ENCODE measurements around the gene PLA2G4A. TPM values are rescaled to one million over a fixed set of nuclear protein-coding genes. Genes with fewer than 3 reads are reported as not detected.
"Not testable (repeated sequence)": the region's sequence is repeated elsewhere in the genome, so short reads cannot be mapped to it uniquely, and the experiment has no call there.

The PLA2G4A gene
- polyA plus RNA-seq, 4 donors = 6.6 to 10.1 (median 9.0) TPM

DNA sequence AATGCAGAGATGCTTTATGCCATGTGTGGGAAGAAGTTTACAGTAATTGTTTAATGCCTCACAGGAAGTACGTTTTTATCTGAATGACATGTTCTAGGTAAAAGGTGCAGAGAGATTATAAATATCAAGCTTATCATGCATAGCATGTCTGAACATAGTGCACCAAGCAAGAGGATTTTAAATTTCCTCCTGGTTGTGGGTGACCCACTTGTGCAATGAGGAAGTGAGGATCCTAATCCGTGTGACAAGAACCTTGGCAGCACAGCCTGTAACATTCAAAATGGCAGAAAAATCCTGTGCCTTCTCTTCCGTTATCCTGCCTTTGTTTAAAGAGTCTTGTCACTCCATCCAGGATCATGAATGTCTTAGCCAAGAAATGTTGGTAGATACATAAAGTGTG, 75.6 kb downstream of the PLA2G4A start:
- DNase-seq (ENCODE audit: low read depth in 4 of 4, low spot score in 2 of 4) = no peak

DNA sequence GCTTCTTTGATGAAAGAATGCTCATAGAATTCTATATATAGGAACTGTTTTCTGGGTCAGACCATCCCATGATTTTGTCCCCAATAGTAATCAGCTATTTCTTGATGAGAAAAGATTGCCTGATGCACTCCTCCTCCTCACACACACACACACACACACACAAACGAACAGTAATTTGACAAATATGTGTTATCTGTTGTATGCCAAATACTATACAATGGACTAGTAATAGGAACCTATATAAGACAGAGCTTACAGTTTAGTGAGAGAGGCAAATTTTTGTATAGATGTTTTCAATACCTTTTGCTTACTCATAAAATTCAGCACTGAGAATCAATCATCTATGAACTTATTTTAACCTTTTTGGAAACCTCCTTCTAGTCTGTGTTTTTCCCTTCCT, 76.8 kb downstream of the PLA2G4A start:
- DNase-seq (ENCODE audit: low read depth in 4 of 4, low spot score in 2 of 4) = no peak

DNA sequence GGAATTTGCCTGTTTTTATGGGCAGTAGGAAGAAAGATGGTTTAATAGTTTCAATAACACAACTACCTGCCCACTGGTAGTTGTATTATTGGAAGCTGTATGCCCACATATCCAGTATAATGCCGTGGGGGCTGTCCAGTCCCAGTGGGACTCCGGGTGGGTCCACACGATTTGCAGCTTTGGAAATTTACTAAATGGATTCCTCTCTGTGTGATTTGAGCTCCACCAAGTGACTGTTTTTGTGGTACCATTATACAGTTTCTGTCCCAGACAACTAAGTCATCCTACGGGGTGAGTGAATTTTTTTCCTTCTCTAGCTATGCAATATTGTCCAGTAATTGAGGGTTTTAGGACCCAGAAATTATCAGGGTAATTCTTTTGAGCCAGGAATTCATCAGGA, 86.8 kb downstream of the PLA2G4A start:
- DNase-seq (ENCODE audit: low read depth in 4 of 4, low spot score in 2 of 4) = no peak

DNA sequence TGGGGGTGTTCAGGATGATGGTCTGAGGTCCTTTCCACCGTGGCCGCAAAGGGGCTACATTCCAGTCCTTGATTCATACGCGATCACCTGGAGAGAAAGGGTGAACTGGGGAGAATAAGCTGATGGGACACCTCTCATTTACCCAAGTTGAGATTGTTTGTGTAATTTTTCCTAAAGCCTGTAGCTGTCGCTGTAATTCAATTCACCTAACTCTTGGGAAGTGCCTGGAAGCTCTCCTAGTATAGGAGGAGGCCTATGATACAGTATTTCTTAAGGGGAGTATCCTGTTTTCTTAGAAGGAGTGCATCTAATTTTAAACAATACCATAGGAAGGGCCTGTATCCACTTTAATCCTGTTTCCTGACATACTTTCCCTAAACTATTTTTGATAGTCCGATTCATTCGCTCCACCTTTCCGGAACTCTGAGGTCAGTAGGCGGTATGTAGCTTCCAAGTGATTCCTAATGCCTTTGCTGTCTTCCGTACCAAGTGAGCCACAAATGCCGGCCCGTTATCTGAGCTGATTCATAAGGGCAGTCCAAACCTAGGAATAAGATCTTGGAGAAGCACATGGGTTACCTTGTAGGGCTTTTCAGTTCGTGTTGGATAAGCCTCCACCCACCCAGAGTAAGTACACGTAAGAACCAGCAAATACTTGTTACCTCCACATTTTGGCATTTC, 88.5 kb downstream of the PLA2G4A start:
- DNase-seq (ENCODE audit: low read depth in 4 of 4, low spot score in 2 of 4) = not testable (repeated sequence)

DNA sequence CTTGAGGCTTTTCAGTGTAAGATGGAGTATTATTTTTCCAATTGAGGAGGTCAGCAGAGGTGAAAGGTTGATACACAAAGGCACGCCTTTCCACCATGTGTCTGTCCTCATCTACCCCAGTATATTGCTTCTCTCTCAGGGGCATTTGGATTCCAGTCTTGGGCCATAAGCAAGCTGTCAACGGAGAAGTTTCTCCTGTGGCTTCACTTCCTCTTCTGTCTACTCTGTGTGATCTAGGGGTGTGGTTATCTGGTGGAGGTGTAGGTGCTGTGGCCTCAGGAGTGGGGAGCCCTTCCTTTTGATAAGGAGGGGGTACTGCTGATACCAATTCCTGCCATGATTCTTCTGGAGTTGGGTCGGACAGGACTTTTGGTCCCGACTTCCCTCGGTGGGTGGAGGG, 92.6 kb downstream of the PLA2G4A start:
- DNase-seq (ENCODE audit: low read depth in 4 of 4, low spot score in 2 of 4) = not testable (repeated sequence)

DNA sequence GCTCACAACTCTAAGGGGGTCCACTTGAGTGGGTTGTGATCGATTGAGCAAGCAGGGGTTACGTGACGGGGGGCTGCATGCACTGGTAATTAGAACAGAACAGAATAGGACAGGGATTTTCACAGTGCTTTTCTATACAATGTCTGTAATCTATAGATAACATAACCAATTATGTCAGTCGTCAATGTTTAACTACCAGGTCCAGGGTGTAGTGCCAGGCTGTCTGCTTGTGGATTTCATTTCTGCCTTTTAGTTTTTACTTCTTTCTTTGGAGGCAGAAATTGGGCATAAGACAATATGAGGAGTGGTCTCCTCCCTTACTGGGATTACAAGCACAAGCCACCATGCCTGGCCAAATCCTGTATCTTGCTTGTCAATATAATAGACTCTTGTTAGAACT, 94.1 kb downstream of the PLA2G4A start:
- DNase-seq (ENCODE audit: low read depth in 4 of 4, low spot score in 2 of 4) = not testable (repeated sequence)

DNA sequence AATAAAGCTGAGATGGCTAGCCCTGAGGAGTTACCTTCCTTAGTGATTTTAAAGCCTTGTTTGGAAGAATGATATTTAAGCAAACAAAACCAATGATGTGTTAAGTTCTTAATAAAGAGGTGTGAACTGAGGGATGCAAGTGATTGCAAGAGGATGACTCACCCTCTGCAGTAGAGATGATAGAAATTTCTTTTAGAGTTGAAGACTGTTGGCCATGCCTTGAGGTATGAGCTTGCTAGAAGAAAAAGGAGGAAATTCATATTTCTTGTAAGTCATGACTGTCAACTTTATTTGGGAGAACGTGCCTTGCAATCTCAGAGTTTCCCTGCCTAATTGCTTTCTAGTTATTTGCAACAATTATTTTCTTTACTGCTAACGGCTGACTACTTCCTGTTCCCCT, 94.7 kb downstream of the PLA2G4A start:
- no peak for DNase-seq (ENCODE audit: low read depth in 4 of 4, low spot score in 2 of 4)

DNA sequence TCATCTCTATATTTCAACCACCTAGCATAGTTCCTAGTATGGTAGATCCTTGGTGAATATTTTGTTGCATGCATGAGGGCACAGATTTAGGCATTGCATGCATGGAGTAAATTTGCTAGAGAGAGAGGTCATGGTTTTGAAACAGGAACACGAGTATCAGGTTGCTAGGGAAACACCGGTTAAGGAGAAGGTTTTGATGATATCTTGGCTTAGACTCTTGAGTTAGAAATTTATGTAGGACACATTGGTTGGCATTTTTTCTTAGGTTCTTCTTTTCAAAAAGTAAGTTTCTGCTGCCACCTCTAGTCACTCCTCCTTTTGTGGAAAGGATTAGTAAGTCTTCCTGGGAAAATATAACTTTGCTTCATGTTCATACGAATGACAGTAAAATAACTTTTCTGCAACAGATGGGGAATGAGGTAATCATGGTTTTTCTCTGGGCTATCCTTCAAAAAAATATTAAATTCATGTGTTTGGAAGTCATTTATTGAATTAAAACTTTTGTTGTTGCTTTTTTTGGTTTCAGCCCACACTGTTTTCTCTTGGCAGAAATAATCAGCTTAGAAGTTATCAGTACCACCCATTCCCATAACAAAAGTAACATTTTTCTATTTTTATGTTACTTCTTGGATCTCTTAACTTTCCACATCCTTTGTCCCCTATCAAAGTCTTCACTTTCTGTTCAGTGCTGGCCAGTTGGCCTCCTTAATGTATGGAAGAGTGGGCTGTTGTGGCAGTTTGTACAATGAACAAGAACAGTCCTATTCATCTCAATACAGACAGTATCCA, 97.3 kb downstream of the PLA2G4A start:
- no peak for DNase-seq (ENCODE audit: low read depth in 4 of 4, low spot score in 2 of 4)

DNA sequence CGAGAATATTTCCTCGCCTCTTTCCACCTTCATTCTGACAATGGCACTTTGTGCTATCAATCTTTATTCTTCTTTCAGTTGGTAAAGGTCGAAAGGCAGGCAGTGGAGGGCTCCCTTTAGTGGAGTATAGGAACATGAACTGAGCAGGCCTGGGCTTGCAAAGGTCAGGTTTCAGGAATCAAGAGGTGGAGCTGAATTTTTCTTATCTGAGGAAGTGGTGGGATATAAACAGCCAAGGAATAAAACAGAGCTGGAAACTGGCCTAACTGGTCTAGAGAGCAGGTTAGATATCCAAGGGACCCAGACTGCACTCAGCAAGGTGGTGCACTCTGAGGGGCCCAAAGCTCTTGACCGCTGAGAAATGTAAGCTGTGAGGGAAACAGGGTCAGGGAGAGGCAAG, 99.1 kb downstream of the PLA2G4A start:
- no peak for DNase-seq (ENCODE audit: low read depth in 4 of 4, low spot score in 2 of 4)

DNA sequence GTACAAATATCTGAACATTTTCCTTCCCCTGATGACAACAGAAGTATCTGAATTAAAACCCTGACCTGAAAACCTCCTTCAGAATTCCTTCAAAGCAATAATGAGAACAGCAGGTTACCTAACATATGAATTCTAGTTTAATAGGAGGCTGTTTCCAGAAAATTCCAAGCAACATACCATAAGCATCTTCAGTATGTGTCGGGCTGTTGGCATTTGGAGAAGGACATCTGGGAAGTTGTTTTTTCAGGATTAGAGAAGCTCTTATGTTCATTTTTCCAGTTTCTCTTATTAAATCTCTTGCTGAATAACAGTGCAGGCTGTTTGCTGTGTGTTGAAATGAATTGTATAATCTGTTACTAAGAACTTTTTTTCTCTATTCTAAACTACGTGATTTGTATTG, 101.5 kb downstream of the PLA2G4A start:
- DNase-seq (ENCODE audit: low read depth in 4 of 4, low spot score in 2 of 4) = no peak

DNA sequence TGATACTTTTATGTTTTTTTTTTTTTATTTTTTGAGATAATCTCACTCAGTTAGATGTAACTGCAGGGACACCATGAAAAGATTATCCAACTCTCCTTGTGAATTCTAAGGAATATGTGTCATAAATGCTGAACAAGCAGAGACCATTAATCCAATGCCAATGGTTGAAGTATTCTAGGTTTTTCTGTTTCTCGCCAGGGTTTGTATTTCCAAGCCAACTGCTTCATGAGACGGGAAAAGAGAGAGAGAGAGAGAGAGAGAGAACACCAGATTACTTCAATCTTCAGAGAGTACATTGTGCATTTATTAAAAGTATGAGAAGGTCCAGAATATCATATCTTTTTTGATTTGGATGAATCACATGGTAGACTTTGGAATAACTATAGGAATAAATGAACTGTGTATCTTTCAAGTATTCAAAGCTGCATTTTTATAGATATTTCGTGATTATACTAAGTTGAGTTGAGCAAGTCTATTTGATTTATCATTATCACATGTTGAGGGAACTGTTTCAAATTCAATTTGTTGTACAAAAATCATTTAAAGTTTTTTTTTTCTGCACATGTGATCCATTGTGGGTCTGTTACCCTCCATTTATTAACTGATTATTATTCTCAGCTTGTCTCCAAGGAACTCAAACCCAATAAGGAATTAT, 108.4 kb downstream of the PLA2G4A start:
- no peak for DNase-seq (ENCODE audit: low read depth in 4 of 4, low spot score in 2 of 4)

DNA sequence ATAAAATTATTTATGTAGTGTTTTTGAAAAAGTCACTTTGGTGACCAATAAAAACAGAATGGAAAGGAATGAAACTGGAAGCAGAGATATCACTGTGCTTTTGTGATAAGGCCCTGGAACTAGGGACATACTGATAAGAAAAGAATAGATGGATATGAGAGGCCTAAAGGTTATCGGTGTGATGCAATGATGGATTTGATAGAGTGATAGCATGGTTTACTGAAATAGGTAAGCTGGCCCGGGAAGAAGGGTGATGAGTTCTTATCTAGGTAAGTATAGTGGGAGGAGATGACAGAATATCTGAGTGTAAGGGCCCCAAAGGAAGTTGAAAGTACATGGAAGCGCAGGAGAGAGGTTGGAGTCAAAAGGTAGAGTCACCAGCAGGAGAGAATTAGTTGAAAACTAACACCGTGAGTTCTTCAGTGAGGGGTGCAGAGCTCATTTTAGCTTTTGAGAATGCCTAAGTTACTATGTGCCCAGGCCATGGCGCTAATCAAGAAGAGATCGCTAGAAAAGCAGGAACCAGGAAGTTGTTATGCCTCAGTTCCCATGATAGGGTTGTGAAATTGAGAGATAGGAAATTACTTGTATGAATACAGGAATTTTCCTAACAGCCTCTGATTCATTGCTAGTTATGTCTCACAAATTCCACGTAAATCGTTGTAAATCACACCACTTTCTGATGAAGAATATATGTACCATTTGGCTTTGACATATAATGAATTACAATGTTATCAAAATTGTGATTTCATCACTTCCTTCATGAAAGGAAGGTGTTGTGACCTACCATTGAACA, 115.3 kb downstream of the PLA2G4A start:
- no peak for DNase-seq (ENCODE audit: low read depth in 4 of 4, low spot score in 2 of 4)

DNA sequence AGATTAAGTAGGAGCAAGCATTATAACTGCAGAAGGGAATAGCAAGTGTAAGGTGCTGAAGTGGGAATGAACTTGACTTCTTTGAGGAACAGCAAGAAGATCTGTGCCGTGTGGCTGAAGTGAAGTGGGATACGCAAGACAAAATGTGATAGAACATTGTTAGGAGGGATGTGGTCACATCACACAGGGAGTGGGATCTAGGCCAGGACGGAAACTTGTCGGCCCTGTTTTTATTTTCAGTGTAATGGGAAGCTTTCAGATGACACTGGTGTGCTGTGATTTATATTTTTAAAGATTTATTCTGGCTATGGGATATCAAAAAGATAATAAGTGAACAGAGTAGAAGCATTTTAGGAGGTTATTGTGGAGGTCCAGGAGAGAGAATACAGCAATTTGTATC, 116.4 kb downstream of the PLA2G4A start:
- DNase-seq (ENCODE audit: low read depth in 4 of 4, low spot score in 2 of 4) = no peak

DNA sequence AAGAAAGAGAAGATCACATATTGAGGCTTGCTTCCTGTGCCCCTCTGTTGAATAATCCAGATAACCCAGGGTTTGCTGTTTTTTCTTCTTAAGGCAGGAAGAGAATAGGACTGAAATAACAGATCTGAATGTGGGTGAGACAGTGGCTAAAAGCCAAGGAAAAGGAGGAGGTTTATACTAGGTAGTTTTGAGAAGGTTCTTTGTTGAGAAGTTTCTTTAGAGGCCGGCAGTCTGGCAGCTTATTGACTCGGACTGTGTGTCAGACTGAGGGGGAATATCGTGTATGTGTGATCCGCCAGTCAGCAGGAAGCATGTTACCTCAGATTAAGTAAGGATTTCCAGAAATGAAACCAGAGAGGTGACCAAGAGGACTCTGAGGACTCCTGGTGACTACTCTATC, 119.8 kb downstream of the PLA2G4A start:
- DNase-seq (ENCODE audit: low read depth in 4 of 4, low spot score in 2 of 4) = no peak

DNA sequence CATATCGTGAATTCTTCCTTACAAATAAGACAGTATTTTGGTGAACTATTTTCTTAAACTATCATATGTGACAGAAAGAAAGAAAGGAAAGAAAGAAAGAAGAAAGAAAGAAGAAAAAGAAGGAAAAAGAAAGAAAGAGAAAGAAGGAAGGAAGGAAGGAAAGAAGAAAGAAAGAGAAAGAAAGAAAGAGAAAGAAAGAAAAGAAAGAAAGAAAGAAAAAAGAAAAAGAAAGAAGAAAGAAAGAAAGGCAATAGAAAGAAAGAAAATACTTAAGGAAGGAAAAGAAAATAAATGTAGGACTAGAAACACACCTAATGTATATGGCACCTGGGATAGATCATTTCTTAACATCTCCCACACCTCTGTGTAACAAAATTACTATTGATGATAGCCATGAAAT, 120.4 kb downstream of the PLA2G4A start:
- no peak for DNase-seq (ENCODE audit: low read depth in 4 of 4, low spot score in 2 of 4)

DNA sequence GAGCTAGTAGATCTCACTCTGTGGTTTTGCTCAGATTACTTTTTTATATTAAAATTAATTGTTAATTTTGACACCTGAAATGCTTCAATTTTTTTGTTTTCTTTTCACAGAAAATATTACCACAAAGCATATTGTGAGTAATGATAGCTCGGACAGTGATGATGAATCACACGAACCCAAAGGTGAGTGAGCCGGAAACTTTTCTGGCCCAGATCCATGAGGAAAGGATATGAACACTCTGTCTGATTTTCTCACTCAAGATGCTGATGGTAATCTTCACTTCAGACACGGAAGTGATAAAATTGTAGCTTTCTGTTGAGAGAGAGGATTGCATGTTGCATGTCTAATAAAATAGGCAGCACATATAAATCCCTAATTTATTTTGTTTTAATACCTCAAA, 121.8 kb downstream of the PLA2G4A start:
- no peak for DNase-seq (ENCODE audit: low read depth in 4 of 4, low spot score in 2 of 4)

DNA sequence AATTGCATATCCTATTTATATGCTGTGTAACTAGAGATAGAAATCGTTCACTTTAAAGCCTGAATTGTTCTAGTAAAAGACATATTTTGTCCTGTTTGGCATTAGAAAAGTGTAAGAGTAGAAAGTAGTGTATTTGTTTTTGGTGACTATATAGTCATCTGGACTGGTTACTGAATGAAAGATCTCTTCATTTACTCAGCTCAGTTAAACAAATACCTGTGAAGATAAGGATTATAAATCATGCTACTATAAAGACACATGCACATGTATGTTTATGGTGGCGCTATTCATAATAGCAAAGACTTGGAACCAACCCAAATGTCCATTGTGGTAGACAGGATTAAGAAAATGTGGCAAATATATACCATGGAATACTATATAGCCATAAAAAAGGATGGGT, 125.1 kb downstream of the PLA2G4A start:
- DNase-seq (ENCODE audit: low read depth in 4 of 4, low spot score in 2 of 4) = no peak

DNA sequence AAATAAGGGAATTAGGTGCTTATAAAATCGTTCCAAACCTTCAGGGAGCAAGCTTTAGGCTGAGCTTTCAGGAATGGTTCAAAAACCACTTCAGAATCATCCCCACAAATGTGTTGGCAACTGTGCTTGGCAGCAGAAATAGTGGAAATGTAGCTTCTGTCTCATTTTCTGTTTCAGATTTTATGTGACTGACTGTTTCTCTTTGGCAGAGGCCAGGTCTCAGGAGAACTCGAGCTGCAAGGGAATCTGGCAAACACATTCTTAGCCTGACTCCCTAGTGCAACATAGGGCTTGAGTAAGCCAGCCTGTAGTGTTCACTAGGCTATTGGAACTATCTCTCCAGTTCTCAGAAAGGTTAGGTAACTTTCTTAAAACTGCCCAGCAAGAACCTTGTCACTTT, 128.6 kb downstream of the PLA2G4A start:
- DNase-seq (ENCODE audit: low read depth in 4 of 4, low spot score in 2 of 4) = no peak

DNA sequence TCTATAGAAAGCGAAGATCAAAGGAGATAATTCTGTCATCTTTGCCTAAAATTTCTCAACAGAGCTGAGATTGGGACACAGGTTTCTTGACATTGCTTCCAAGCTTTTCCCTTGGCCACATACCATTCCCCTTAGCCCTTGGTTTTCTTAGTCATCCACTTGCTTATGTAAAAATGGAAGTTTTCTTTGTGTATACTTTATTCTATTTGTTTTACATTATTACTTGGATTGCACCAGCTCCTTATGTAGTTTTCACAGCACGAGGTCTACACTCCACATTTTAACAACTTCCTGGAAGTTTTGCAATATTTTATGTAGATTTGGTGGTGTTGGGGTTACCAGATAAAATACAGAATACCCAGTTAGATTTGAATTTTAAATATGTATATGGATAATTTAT, 129.8 kb downstream of the PLA2G4A start:
- no peak for DNase-seq (ENCODE audit: low read depth in 4 of 4, low spot score in 2 of 4)

DNA sequence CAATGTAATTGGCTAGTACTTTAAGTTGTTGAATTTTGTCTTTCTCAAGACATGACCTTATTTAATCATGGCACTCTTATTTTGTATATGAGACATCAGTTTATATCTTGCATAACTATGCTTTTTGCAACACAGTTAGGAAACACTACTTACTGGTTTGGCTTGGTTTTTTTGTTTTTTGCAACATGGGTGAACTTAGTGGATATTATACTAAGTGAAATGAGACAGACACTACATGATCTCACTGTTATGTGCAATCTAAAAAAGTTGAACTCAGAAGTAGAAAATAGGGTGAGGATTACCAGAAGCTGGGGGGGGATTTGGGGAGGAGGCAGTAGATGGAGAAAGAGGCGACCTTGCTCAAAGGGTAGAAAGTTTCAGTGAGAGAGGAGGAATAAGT, 132.1 kb downstream of the PLA2G4A start:
- no peak for DNase-seq (ENCODE audit: low read depth in 4 of 4, low spot score in 2 of 4)

DNA sequence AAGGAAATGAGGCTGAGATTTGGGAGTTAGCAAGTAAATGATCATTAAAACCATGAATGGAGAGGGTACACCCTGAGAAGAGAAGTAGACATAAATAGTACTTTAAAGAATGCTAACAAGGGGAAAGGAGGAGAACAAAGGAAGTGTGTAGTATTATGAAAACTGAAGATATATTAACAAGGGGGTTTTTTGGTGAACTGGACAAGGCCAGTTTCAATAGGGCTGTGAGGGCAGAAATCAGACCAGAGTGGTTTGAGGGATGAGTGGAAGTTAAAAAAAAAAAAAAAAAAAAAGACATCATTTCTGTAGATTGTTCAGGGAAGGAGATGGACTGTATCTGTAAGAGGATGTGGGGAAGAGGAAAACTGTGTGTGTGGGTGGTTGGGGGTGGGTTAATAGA, 137.1 kb downstream of the PLA2G4A start:
- no peak for DNase-seq (ENCODE audit: low read depth in 4 of 4, low spot score in 2 of 4)
